GM18858 (cell line): ENCODE data around the gene GRAP2.
"Not testable (repeated sequence)": the region's sequence is repeated elsewhere in the genome, so short reads cannot be mapped to it uniquely, and the experiment has no call there.

ENCODE experiments used
- ATAC-seq: cut with Tn5 transposase; IDR thresholded peaks from one replicate; pipeline ENCODE4 v1.9.1; 2021; ENCODE audit not compliant: unreplicated experiment

The GRAP2 gene

GRCh38 chr22:39942439-39943230 lies 41.8 kb downstream of the GRAP2 start:
- ATAC-seq = no peak

- ATAC-seq = no peak
Measured at GRCh38 chr22:39943337-39943736, 42.5 kb downstream of the GRAP2 start.

- no peak for ATAC-seq
Measured at GRCh38 chr22:39943953-39944872, 43.3 kb downstream of the GRAP2 start.

GRCh38 chr22:39946126-39946502 lies 45.2 kb downstream of the GRAP2 start:
- no peak for ATAC-seq

DNA sequence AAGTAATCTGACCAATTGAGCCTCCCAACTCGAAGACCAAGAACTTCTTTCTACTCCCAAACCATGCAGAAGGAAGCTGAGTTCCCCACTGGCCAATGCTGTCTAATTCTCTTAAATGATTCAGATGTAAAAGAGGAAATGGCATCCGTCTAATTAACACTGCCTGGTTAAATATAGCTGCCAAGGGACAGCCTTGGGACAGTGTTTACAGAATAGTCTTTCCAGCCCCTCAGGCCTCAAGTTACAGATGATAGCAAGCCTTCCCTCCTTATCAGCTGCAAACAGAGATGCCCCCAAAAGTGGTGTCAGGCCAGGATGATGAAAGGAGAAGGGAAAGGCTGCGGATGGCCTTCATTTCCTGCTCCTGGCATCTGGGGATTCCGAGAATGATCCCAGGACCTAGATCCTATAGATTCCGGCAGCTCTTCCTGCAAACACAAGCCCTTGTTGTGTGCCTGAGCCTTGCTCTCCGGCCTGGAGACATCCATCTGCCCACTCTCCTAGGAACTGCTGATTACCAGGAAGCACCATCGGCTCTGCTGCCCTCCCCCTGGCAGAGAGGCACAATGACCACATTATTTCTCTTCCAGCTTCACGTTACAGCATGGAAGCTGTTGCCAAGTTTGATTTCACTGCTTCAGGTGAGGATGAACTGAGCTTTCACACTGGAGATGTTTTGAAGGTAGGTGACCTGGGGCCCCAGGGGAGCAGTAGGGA lies 45.8 kb downstream of the GRAP2 start:
- no peak for ATAC-seq

- no peak for ATAC-seq
Measured at GRCh38 chr22:39947220-39948216, 46.6 kb downstream of the GRAP2 start.

- ATAC-seq = no peak
Measured at GRCh38 chr22:39949964-39950737, 49.3 kb downstream of the GRAP2 start.

- not testable (repeated sequence) for ATAC-seq
Measured at GRCh38 chr22:39951603-39952293, 50.9 kb downstream of the GRAP2 start.

- no peak for ATAC-seq
Measured at GRCh38 chr22:39952347-39952746, 51.5 kb downstream of the GRAP2 start.

DNA sequence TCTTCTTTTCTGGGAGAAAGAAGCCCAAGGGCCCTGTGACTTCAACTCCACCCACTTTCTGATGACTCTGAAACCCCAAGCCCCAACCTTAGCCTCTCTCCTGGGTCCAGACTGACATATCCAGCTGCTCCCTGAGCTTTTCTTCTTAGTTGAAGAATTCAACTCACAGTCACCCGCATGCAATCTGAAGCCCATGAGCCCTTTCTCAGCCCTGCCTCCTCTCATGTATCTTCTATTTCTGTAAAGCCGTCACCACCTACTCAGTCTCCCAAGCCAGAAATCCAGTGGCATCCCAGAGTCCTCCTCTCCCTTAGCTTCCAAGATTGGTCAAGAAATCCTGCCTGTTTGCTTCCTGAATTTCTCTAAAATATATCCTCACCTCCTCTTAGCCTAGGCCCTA lies 52.2 kb downstream of the GRAP2 start:
- no peak for ATAC-seq

GRCh38 chr22:39954584-39955055 lies 53.7 kb downstream of the GRAP2 start:
- ATAC-seq = no peak

- ATAC-seq = no peak
Measured at GRCh38 chr22:39955675-39956074, 54.8 kb downstream of the GRAP2 start.

DNA sequence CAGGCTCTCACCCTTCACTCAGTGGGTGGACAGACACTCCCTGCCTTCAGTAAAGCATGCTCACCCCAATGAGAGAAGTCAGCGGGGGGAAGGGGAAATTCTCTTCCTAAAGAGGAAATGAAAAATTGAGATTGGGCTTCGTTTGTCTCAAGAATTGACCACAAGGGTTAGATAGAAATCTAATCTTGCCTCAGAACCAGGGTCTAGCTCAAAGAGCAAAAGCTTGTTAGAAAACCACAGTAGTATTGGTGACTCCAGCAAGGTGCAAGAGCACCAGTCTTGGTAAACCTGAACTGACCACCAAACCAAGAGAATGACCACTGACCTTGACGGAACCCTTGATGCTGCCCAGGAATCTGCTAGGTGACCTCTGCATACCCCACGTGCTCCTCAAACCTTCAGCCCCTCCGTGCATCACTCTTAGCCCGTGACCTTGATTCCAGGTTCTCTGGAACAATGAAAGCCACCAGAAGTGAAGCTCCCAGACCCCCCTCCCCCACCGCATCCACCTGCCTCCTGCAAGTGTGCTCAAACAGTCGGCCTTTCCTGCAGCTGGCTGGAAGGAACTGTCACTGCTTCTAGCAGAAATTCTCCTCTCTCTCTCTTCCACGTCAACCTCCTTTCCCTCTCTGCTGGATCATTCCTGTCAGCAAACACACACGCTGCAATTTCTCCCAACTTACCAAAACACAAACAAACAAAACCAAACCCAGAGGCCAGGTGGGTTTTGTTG lies 56.2 kb downstream of the GRAP2 start:
- no peak for ATAC-seq

- ATAC-seq = no peak
Measured at GRCh38 chr22:39958009-39958711, 57.3 kb downstream of the GRAP2 start.

- ATAC-seq = no peak
Measured at GRCh38 chr22:39958949-39959639, 58.2 kb downstream of the GRAP2 start.

DNA sequence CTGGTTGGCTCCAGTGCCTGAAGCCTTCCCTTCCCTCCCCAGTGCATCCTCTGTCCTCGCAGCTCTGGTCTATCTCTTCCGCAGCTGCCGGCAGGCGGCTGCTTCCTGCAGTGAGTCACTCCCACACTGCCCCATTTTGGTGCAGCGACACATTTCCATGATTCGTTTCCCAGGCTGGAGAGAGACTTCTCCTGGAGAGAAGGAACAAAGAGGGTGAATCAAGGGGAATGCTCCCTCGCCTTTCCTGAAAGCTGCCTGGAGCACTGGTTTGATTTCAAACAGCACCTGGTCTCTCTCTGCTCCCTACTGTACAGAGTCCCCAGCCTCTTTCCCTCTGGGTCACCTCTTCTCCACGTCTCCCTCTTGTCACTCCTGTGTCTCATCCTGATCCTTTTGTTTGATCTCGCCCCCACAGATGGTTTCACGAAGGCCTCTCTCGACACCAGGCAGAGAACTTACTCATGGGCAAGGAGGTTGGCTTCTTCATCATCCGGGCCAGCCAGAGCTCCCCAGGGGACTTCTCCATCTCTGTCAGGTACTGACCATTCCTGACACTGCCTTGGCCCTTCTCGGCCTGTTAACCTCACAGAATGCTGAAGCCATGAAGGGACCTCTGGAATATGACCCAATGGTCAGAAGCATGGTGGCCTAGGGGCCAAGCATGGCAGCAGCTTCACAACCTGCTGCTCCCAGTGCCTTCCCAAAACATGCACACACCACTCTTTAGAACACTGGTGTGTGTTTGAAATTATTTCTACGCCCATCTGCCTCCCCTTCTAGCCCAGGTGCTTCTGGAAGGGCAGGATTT lies 59.0 kb downstream of the GRAP2 start, which contains the start of gene TMA7B:
TMA7B (plus strand) TSS at position 758 of the 808 bp plus-strand sequence. CDS start 3,978 bp downstream, outside the sequence.
- no peak for ATAC-seq
